ENCODE results near the gene S100A12.

Gene S100A12

GRCh38 chr1:153403421-153404085, 28.1 kb upstream of the S100A12 start:
- Mint-ChIP-seq H3K27ac (no peak overlapping the region), H3K36me3 (no peaks in the 10 kb centered on the region), H3K9me3 (no peaks in the 10 kb centered on the region), H3K4me1 (peaks cover 2% of the 10 kb centered on the region), H3K27me3 (peaks cover 25% of the 10 kb centered on the region), H3K4me3 (no peak overlapping the region)
- DNase-seq (ENCODE audit: low spot score in 2 of 2) (no peak), ATAC-seq (ENCODE audit: low read depth) (no peak)

- H3K36me3 Mint-ChIP-seq = no peaks in the 10 kb centered on the region
- no peak overlapping the region for H3K4me3 Mint-ChIP-seq
- peaks cover 2% of the 10 kb centered on the region for H3K4me1 Mint-ChIP-seq
- DNase-seq (ENCODE audit: low spot score in 2 of 2) (no peak), ATAC-seq (ENCODE audit: low read depth) (no peak)
- H3K27ac Mint-ChIP-seq = no peak overlapping the region
- H3K9me3 Mint-ChIP-seq = no peaks in the 10 kb centered on the region
- peaks cover 25% of the 10 kb centered on the region for H3K27me3 Mint-ChIP-seq
Observed at GRCh38 chr1:153402226-153402625, 26.8 kb upstream of the S100A12 start.

DNA sequence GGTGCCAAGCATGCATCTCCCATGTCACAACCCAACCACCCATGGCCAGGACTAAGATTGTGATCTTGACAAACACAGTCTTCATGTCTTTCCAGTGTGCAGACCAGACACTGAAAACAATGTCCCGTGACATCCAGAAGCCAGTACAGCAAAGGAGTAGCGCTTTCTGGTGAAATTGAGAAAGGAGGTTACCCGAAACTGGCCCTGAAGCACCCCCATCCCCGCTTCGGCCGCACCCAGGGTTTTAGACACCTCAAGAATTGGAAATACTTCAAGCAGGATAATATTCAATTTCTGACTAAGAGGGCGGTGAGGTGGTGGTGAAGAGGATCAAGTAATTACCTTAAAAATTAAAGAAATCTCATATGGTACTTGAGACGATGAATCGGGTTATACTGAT, 26.0 kb upstream of the S100A12 start:
- Mint-ChIP-seq H3K27ac (no peak overlapping the region), H3K27me3 (peaks cover 26% of the 10 kb centered on the region), H3K9me3 (no peaks in the 10 kb centered on the region), H3K4me1 (peaks cover 2% of the 10 kb centered on the region), H3K36me3 (no peaks in the 10 kb centered on the region), H3K4me3 (no peak overlapping the region)
- ATAC-seq (ENCODE audit: low read depth) (no peak), DNase-seq (ENCODE audit: low spot score in 2 of 2) (no peak)

- no peaks in the 10 kb centered on the region for H3K9me3 Mint-ChIP-seq
- H3K4me1 Mint-ChIP-seq = no peaks in the 10 kb centered on the region
- H3K4me3 Mint-ChIP-seq = no peak overlapping the region
- ATAC-seq (ENCODE audit: low read depth) = no peak
- no peak overlapping the region for H3K27ac Mint-ChIP-seq
- H3K36me3 Mint-ChIP-seq = no peaks in the 10 kb centered on the region
- DNase-seq (ENCODE audit: low spot score in 2 of 2) = no peak
- peaks cover 26% of the 10 kb centered on the region for H3K27me3 Mint-ChIP-seq
Observed at GRCh38 chr1:153400244-153400643, 24.8 kb upstream of the S100A12 start.

GRCh38 chr1:153399401-153400055, 24.1 kb upstream of the S100A12 start:
- Mint-ChIP-seq H3K36me3 (no peaks in the 10 kb centered on the region), H3K4me1 (no peaks in the 10 kb centered on the region), H3K27ac (no peak overlapping the region), H3K27me3 (peaks cover 26% of the 10 kb centered on the region), H3K9me3 (no peaks in the 10 kb centered on the region), H3K4me3 (no peak overlapping the region)
- ATAC-seq (ENCODE audit: low read depth) = no peak
- no peak for DNase-seq (ENCODE audit: low spot score in 2 of 2)

GRCh38 chr1:153397924-153398651, 22.7 kb upstream of the S100A12 start:
- Mint-ChIP-seq H3K9me3 (no peaks in the 10 kb centered on the region), H3K36me3 (no peaks in the 10 kb centered on the region), H3K27me3 (peaks cover 27% of the 10 kb centered on the region), H3K4me1 (no peaks in the 10 kb centered on the region), H3K27ac (no peak overlapping the region), H3K4me3 (no peak overlapping the region)
- DNase-seq (ENCODE audit: low spot score in 2 of 2) = no peak
- ATAC-seq (ENCODE audit: low read depth) = no peak

DNA sequence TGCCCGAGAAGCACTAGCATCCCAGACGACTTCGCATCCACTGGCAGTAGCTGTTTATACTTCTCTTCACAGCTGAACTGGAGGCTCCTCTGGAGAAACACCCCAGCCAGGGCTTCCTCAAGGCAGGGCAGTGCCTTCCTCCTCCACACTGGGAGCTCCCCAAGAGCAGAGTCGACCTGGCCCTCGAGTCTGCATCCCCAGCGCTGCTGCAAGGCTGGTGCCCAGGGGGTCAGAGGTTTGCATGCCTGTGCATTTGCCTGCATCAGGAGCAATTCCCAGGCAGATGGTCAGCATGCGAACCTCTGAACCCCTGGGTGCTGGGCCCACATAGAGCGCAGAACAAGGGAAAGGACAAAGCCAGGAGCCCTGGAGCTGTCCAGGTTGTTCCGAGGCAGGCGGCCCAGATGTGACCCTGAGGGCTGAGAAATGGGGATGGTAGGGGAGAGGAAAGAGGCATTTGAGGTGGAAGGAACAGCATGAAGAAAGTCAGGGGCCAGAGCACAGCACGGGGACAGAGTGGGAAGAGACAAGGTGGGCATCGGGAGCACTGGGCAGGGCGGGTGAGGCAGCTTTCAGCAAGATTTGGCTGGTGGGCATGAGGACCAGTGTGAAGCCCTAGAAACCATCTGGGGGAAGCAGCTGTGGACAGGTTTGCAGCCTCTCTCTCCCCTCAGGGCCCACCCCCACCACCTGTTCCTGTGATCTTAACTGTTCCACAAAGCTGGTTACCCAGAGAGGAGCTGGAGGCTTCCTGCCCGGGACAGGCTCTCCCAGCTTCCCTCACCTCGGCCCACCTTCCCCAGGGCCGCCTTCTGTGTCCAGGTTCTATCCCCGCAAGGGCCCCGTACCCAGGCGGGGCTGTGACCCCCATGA, 21.9 kb upstream of the S100A12 start:
- Mint-ChIP-seq H3K27me3 (peaks cover 28% of the 10 kb centered on the region), H3K27ac (no peak overlapping the region), H3K9me3 (no peaks in the 10 kb centered on the region), H3K36me3 (no peaks in the 10 kb centered on the region), H3K4me1 (no peaks in the 10 kb centered on the region), H3K4me3 (no peak overlapping the region)
- ATAC-seq (ENCODE audit: low read depth) = no peak
- DNase-seq (ENCODE audit: low spot score in 2 of 2) = no peak

- no peak for ATAC-seq (ENCODE audit: low read depth)
- H3K4me3 Mint-ChIP-seq = no peak overlapping the region
- H3K27me3 Mint-ChIP-seq = peaks cover 28% of the 10 kb centered on the region
- no peaks in the 10 kb centered on the region for H3K4me1 Mint-ChIP-seq
- no peak overlapping the region for H3K27ac Mint-ChIP-seq
- no peaks in the 10 kb centered on the region for H3K36me3 Mint-ChIP-seq
- DNase-seq (ENCODE audit: low spot score in 2 of 2) = no peak
- H3K9me3 Mint-ChIP-seq = no peaks in the 10 kb centered on the region
Observed at GRCh38 chr1:153396461-153396860, 21.0 kb upstream of the S100A12 start.

GRCh38 chr1:153395776-153396175, 20.4 kb upstream of the S100A12 start:
- H3K27ac Mint-ChIP-seq = no peak overlapping the region
- no peaks in the 10 kb centered on the region for H3K4me1 Mint-ChIP-seq
- H3K4me3 Mint-ChIP-seq = no peak overlapping the region
- DNase-seq (ENCODE audit: low spot score in 2 of 2) (no peak), ATAC-seq (ENCODE audit: low read depth) (no peak)
- H3K36me3 Mint-ChIP-seq = no peaks in the 10 kb centered on the region
- H3K9me3 Mint-ChIP-seq = no peaks in the 10 kb centered on the region
- H3K27me3 Mint-ChIP-seq = peaks cover 28% of the 10 kb centered on the region

DNA sequence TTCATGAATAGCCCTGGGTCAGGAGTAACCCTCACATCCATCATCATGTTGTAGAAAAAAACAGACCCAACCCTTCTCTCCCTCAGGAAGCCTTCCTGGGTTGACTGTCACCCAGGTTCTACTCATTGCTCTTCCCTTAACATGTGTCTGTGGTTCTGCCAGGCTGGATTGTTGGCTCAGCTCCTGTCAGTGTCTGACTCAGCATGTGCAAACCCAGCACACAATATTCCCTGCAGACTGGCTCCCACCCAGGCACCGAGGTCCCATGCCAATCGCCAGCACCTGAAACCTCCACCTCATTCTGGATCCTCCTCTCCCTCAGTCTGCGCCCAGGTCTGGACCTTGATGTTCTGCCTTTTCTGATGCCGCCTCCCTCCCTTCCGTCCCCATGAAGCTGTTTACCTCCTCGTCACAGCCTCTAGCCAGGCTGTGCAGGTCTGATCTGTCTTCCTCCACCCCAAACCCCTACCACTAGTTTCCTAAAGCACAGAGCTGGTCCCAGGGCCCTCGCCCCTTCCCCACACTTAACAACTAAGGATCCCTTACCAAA, 19.8 kb upstream of the S100A12 start:
- Mint-ChIP-seq H3K36me3 (no peaks in the 10 kb centered on the region), H3K9me3 (no peaks in the 10 kb centered on the region), H3K27ac (no peak overlapping the region), H3K4me1 (no peaks in the 10 kb centered on the region), H3K4me3 (no peak overlapping the region), H3K27me3 (peaks cover 28% of the 10 kb centered on the region)
- ATAC-seq (ENCODE audit: low read depth) (no peak), DNase-seq (ENCODE audit: low spot score in 2 of 2) (no peak)

GRCh38 chr1:153394391-153394790, 19.0 kb upstream of the S100A12 start:
- ATAC-seq (ENCODE audit: low read depth) = no peak
- no peak overlapping the region for H3K27ac Mint-ChIP-seq
- H3K36me3 Mint-ChIP-seq = no peaks in the 10 kb centered on the region
- no peaks in the 10 kb centered on the region for H3K9me3 Mint-ChIP-seq
- peaks cover 32% of the 10 kb centered on the region for H3K27me3 Mint-ChIP-seq
- H3K4me3 Mint-ChIP-seq = no peak overlapping the region
- H3K4me1 Mint-ChIP-seq = no peaks in the 10 kb centered on the region
- DNase-seq (ENCODE audit: low spot score in 2 of 2) = no peak

DNA sequence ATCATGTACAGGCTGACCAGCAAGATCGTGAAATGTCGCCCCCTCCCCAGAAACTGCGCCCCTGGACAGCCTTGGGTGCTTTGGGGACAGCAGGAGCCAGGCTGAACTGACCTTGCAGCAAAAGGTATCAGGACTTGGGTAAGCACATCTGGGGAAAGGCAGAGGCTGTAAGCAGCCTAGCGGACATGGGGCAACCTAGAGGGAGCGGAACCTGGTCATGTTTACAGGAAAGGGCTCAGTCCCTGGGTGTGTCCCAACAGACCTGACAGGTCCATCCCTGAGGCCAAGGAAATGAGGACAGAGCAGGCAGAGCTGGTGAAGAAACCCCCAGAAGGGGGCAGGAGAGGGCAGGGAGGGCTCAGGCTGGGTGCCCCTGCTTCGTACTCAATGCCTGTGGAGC, 18.5 kb upstream of the S100A12 start:
- Mint-ChIP-seq H3K4me3 (no peak overlapping the region), H3K27me3 (peaks cover 30% of the 10 kb centered on the region), H3K4me1 (no peaks in the 10 kb centered on the region), H3K27ac (no peak overlapping the region), H3K36me3 (no peaks in the 10 kb centered on the region), H3K9me3 (no peaks in the 10 kb centered on the region)
- DNase-seq (ENCODE audit: low spot score in 2 of 2) (no peak), ATAC-seq (ENCODE audit: low read depth) (no peak)

- Mint-ChIP-seq H3K27ac (no peak overlapping the region), H3K27me3 (peaks cover 23% of the 10 kb centered on the region), H3K36me3 (no peaks in the 10 kb centered on the region), H3K4me3 (no peak overlapping the region), H3K4me1 (no peaks in the 10 kb centered on the region), H3K9me3 (no peaks in the 10 kb centered on the region)
- no peak for ATAC-seq (ENCODE audit: low read depth)
- DNase-seq (ENCODE audit: low spot score in 2 of 2) = no peak
Observed at GRCh38 chr1:153392822-153393221, 17.4 kb upstream of the S100A12 start.

DNA sequence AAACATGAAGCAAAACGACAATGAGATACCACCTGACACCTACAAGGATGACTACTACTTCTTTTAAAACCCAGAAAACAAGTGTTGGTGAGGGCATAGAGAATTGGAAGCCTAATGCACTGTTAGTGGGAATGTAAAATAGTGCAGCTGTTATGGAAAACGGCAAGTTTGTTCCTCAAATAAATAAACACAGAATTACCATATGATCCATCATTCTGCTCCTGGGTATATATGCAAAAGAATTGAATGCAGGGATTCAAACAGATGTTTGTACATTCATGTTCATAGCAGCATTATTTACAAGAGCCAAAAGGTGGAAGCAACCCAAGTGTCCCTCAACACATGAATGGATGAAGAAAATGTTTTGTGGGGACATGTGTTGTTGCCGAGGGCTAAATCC, 16.8 kb upstream of the S100A12 start:
- Mint-ChIP-seq H3K9me3 (no peaks in the 10 kb centered on the region), H3K27me3 (peaks cover 22% of the 10 kb centered on the region), H3K4me1 (no peaks in the 10 kb centered on the region), H3K27ac (no peak overlapping the region), H3K36me3 (no peaks in the 10 kb centered on the region), H3K4me3 (no peak overlapping the region)
- DNase-seq (ENCODE audit: low spot score in 2 of 2) = no peak
- no peak for ATAC-seq (ENCODE audit: low read depth)
